HepG2 (cell line): ENCODE data around the gene CPEB3. TPM values are rescaled to one million over a fixed set of nuclear protein-coding genes. Genes with fewer than 3 reads are reported as not detected.

ENCODE experiments used
- IKZF1 ChIP-seq: fragments of 450-650 bp; IDR thresholded peaks from 2 replicates; pipeline ENCODE4 v1.7.1; 2016
- IKZF4 ChIP-seq: sonication (generic); formaldehyde crosslinking; IDR thresholded peaks from 2 replicates; pipeline ENCODE4 v1.5.1; 2020; ENCODE audit warnings: borderline replicate concordance, mild to moderate bottlenecking, low read depth, missing genetic modification reagents; ENCODE audit errors: not compliant biosample characterization
- IRF9 ChIP-seq: sonication (generic); formaldehyde crosslinking; IDR thresholded peaks from 2 replicates; pipeline ENCODE4 v1.8.0; 2022; ENCODE audit warnings: missing genetic modification reagents, mild to moderate bottlenecking, borderline replicate concordance
- KLF11 ChIP-seq: IDR thresholded peaks from 2 replicates; pipeline ENCODE4 v1.6.1; 2016; ENCODE audit warnings: missing compliant biosample characterization
- KLF9 ChIP-seq: IDR thresholded peaks from 2 replicates; pipeline ENCODE4 v1.6.1; 2016; ENCODE audit warnings: low read depth
- NCOA5 ChIP-seq: sonication (generic); formaldehyde crosslinking; IDR thresholded peaks from 2 replicates; pipeline ENCODE4 v1.4.0; 2020; ENCODE audit warnings: missing genetic modification reagents
- NFRKB ChIP-seq: fragments of 450-650 bp; IDR thresholded peaks from 2 replicates; pipeline ENCODE4 v1.6.1; 2017
- SMARCC2 ChIP-seq: fragments of 450-650 bp; IDR thresholded peaks from 2 replicates; pipeline ENCODE4 v1.6.1; 2017; ENCODE audit warnings: antibody characterized with exemption, mild to moderate bottlenecking
- ZBTB33 ChIP-seq: sonication (generic); formaldehyde crosslinking; IDR thresholded peaks from 2 replicates; pipeline ENCODE4 v1.4.0; 2020; ENCODE audit warnings: missing genetic modification reagents
- ZFP37 ChIP-seq: sonication (generic); formaldehyde crosslinking; IDR thresholded peaks from 2 replicates; pipeline ENCODE4 v1.4.0; 2020; ENCODE audit warnings: missing genetic modification reagents, borderline replicate concordance
- ZFP41 ChIP-seq: sonication (generic); formaldehyde crosslinking; IDR thresholded peaks from 2 replicates; pipeline ENCODE4 v1.4.0; 2020; ENCODE audit warnings: mild to moderate bottlenecking, missing genetic modification reagents, borderline replicate concordance
- ZNF512 ChIP-seq: sonication (generic); formaldehyde crosslinking; IDR thresholded peaks from 2 replicates; pipeline ENCODE4 v1.4.0; 2020; ENCODE audit warnings: mild to moderate bottlenecking, missing genetic modification reagents
- ZNF567 ChIP-seq: sonication (generic); formaldehyde crosslinking; IDR thresholded peaks from 2 replicates; pipeline ENCODE4 v1.8.1; 2023; ENCODE audit warnings: mild to moderate bottlenecking, missing genetic modification reagents, borderline replicate concordance
- ZNF703 ChIP-seq: sonication (generic); formaldehyde crosslinking; IDR thresholded peaks from 2 replicates; pipeline ENCODE4 v1.5.1; 2020; ENCODE audit warnings: missing genetic modification reagents, mild to moderate bottlenecking, moderate library complexity, borderline replicate concordance
- polyA plus RNA-seq, 8 experiments: library from polyadenylated mRNA; depleted of rRNA in 3 of 8; stranded (reverse) in 7 of 8; unstranded in 1 of 8; fragments of >200 nt; fragmentation: Illumina TruSeq in 4 of 8; extraction: Trizol in 4 of 8; gene quantifications; 2 replicates each; pipeline versions ENCODE4 v1.2.1 to v1.2.3, GENCODE V29; 2011 to 2016; ENCODE audit warnings: low read depth in 4 of 8, missing spikeins in 1 of 8, mixed read lengths in 1 of 8; ENCODE audit not compliant: insufficient read depth in 1 of 8
- total RNA-seq, 5 experiments: library from RNA; depleted of rRNA; stranded (reverse); fragments of >200 nt; fragmentation: Illumina TruSeq; extraction: Trizol; gene quantifications; 2 replicates each; pipeline ENCODE4 v1.2.3, GENCODE V29; 2016; ENCODE audit warnings: low read depth in 1 of 5
- TF ChIP-seq, protein P1 (sequence below): sonication (generic); formaldehyde crosslinking; IDR thresholded peaks from one replicate; pipeline ENCODE4 v1.5.1; 2020; ENCODE audit warnings: mild to moderate bottlenecking, missing genetic modification reagents; ENCODE audit errors: not compliant biosample characterization
- TF ChIP-seq, protein P2 (sequence below): sonication (generic); formaldehyde crosslinking; IDR thresholded peaks from 2 replicates; pipeline ENCODE4 v1.8.1; 2023; ENCODE audit warnings: missing genetic modification reagents, inconsistent platforms, borderline replicate concordance

Gene CPEB3
- total and polyA plus RNA-seq, 2 of the 13 experiments (the other 11 are each of a cell fraction or from before 2014, with no cell fraction given): 0.66 to 0.70 TPM

DNA sequence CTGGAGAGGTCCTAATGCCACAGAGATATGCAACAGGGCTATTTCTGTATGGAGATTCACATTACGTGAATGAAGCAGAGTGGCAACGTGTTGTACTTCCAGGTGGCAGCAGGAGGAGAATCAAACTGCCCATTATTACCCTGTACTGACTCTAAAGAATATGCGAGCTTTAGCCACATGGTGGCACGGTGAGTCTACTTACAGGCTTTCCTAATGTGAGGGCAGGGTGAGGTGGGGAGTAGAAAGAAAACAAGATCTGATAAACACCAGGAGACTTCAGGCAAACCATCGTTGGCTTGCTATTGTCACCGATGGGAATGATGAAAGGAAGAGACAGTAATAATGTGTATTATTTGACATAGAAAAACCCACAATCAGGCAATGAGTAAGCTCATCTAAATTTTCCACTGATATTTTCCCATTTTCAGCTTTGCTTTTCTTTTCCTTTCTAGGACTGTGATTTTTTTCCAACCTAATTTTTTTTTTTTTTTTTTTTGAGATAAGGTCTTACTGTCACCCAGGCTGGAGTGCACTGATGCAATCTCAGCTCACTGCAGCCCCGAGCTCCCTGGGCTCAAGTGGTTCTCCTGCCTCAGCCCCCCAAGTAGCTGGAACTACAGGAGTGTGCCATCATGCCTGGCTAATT, 203.0 kb downstream of the CPEB3 start (continued):
- TF ChIP-seq, protein P1, sequence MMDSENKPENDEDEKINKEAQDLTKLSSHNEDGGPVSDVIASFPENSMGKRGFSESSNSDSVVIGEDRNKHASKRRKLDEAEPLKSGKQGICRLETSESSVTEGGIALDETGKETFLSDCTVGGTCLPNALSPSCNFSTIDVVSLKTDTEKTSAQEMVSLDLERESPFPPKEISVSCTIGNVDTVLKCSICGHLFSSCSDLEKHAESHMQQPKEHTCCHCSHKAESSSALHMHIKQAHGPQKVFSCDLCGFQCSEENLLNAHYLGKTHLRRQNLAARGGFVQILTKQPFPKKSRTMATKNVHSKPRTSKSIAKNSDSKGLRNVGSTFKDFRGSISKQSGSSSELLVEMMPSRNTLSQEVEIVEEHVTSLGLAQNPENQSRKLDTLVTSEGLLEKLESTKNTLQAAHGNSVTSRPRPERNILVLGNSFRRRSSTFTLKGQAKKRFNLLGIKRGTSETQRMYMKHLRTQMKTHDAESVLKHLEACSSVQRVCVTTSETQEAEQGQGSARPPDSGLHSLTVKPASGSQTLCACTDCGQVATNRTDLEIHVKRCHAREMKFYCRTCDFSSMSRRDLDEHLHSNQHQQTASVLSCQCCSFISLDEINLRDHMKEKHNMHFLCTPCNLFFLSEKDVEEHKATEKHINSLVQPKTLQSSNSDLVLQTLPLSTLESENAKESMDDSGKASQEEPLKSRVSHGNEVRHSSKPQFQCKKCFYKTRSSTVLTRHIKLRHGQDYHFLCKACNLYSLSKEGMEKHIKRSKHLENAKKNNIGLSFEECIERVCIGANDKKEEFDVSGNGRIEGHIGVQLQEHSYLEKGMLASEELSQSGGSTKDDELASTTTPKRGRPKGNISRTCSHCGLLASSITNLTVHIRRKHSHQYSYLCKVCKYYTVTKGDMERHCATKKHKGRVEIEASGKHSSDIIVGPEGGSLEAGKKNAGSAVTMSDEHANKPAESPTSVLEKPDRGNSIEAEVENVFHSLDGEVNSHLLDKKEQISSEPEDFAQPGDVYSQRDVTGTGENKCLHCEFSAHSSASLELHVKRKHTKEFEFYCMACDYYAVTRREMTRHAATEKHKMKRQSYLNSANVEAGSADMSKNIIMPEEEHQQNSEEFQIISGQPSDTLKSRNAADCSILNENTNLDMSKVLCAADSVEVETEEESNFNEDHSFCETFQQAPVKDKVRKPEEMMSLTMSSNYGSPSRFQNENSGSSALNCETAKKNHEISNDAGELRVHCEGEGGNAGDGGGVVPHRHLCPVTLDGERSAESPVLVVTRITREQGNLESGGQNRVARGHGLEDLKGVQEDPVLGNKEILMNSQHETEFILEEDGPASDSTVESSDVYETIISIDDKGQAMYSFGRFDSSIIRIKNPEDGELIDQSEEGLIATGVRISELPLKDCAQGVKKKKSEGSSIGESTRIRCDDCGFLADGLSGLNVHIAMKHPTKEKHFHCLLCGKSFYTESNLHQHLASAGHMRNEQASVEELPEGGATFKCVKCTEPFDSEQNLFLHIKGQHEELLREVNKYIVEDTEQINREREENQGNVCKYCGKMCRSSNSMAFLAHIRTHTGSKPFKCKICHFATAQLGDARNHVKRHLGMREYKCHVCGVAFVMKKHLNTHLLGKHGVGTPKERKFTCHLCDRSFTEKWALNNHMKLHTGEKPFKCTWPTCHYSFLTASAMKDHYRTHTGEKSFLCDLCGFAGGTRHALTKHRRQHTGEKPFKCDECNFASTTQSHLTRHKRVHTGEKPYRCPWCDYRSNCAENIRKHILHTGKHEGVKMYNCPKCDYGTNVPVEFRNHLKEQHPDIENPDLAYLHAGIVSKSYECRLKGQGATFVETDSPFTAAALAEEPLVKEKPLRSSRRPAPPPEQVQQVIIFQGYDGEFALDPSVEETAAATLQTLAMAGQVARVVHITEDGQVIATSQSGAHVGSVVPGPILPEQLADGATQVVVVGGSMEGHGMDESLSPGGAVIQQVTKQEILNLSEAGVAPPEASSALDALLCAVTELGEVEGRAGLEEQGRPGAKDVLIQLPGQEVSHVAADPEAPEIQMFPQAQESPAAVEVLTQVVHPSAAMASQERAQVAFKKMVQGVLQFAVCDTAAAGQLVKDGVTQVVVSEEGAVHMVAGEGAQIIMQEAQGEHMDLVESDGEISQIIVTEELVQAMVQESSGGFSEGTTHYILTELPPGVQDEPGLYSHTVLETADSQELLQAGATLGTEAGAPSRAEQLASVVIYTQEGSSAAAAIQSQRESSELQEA: no peak
- TF ChIP-seq ZFP37 (CRISPR knock-in tag): no peak
- TF ChIP-seq SMARCC2: no peak
- TF ChIP-seq IKZF4 (CRISPR knock-in tag): no peak
- no peak for TF ChIP-seq ZFP41 (CRISPR knock-in tag)
- TF ChIP-seq KLF9 (CRISPR knock-in tag): no peak
- TF ChIP-seq, protein P2, sequence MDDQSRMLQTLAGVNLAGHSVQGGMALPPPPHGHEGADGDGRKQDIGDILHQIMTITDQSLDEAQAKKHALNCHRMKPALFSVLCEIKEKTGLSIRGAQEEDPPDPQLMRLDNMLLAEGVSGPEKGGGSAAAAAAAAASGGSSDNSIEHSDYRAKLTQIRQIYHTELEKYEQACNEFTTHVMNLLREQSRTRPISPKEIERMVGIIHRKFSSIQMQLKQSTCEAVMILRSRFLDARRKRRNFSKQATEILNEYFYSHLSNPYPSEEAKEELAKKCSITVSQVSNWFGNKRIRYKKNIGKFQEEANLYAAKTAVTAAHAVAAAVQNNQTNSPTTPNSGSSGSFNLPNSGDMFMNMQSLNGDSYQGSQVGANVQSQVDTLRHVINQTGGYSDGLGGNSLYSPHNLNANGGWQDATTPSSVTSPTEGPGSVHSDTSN: no peak
- no peak for TF ChIP-seq ZBTB33 (CRISPR knock-in tag)
- no peak for TF ChIP-seq IKZF1
- TF ChIP-seq KLF11: no peak
- TF ChIP-seq ZNF512 (CRISPR knock-in tag): no peak
- no peak for TF ChIP-seq ZNF567 (CRISPR knock-in tag)
- no peak for TF ChIP-seq ZNF703 (CRISPR knock-in tag)
- TF ChIP-seq IRF9 (CRISPR knock-in tag): no peak
- no peak for TF ChIP-seq NCOA5 (CRISPR knock-in tag)
- no peak for TF ChIP-seq NFRKB
